PC-3 (cell line): ENCODE data around the gene MISP3.

Experiments used
- CTCF ChIP-seq: fragments of 300-600 bp; sonication (generic); conservative IDR thresholded peaks from 2 replicates; pipeline ENCODE4 v1.5.1; 2017; ENCODE audit warnings: antibody characterized with exemption, low read depth, mild to moderate bottlenecking, low read length
- EZH2 ChIP-seq: fragments of 300-600 bp; sonication (generic); IDR thresholded peaks from one replicate; pipeline ENCODE4 v1.6.1; 2017; ENCODE audit warnings: antibody characterized with exemption, mild to moderate bottlenecking, low read length; ENCODE audit not compliant: unreplicated experiment

GRCh38 chr19:14118165-14119051 is 45.8 kb downstream of the MISP3 start:
- TF ChIP-seq CTCF (no peak), EZH2 (no peak)
